Fibroblast of the aortic adventitia (primary cell): ENCODE results near the gene SPATA2L. TPM values are rescaled to one million over a fixed set of nuclear protein-coding genes. Genes with fewer than 3 reads are reported as not detected.
"Not testable (repeated sequence)": the region's sequence is repeated elsewhere in the genome, so short reads cannot be mapped to it uniquely, and the experiment has no call there.

Experiments used
- DNase-seq: peaks from one replicate; pipeline ENCODE4 v3.0.0-alpha.2; 2010; ENCODE audit warnings: low read depth
- H3K4me3 ChIP-seq: 2 replicates; pipeline ENCODE4 v1.5.1; 2011; ENCODE audit warnings: low read depth, mild to moderate bottlenecking, control low read depth, low read length, moderate library complexity
- total RNA-seq: library from RNA; depleted of rRNA; stranded (reverse); fragments of >200 nt; gene quantifications from 2 replicates; pipeline ENCODE4 v1.2.3, GENCODE V29; 2012; ENCODE audit warnings: low replicate concordance
- TF ChIP-seq, protein P1 (sequence below): IDR thresholded peaks from 2 replicates; pipeline ENCODE4 v1.5.1; 2011; ENCODE audit warnings: mild to moderate bottlenecking, low read length, control low read depth, inconsistent platforms; ENCODE audit not compliant: insufficient read depth

The SPATA2L gene
- total RNA-seq, 1 donor = 10.1 TPM

- TF ChIP-seq, protein P1, sequence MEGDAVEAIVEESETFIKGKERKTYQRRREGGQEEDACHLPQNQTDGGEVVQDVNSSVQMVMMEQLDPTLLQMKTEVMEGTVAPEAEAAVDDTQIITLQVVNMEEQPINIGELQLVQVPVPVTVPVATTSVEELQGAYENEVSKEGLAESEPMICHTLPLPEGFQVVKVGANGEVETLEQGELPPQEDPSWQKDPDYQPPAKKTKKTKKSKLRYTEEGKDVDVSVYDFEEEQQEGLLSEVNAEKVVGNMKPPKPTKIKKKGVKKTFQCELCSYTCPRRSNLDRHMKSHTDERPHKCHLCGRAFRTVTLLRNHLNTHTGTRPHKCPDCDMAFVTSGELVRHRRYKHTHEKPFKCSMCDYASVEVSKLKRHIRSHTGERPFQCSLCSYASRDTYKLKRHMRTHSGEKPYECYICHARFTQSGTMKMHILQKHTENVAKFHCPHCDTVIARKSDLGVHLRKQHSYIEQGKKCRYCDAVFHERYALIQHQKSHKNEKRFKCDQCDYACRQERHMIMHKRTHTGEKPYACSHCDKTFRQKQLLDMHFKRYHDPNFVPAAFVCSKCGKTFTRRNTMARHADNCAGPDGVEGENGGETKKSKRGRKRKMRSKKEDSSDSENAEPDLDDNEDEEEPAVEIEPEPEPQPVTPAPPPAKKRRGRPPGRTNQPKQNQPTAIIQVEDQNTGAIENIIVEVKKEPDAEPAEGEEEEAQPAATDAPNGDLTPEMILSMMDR = no peak
- no peak for DNase-seq
- H3K4me3 ChIP-seq = no peak overlapping the region
Observed at GRCh38 chr16:89697616-89698331, 3.7 kb downstream of the SPATA2L start.

DNA sequence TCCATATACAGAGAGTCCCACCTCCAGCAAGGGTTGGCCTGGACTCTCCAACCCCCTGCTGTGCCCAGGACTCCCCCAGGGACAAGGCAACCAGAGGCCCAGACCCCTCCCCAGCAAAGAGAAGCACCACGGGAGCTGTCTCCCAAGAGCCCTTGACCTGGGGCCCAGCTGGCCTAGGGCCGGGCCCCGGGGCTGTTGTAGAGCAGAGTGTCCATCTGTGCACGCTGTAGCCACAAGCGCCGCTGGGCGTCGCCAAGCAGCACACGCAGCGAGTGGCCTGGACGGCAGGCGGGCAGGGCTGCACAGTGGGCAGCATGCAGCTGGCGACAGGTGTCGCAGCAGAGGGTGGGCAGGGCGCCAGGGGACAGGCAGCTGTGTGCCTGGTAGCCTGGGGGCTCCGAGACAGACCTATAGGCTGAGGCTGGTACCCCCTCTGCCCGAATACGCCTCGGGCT is 4.3 kb downstream of the SPATA2L start:
- no peak for DNase-seq
- H3K4me3 ChIP-seq = no peak overlapping the region
- TF ChIP-seq, protein P1 = no peak

- H3K4me3 ChIP-seq = no peak overlapping the region
- TF ChIP-seq, protein P1 = no peak
- DNase-seq = no peak
Observed at GRCh38 chr16:89696670-89697128, 4.8 kb downstream of the SPATA2L start.

GRCh38 chr16:89695875-89696669 is 5.4 kb downstream of the SPATA2L start:
- TF ChIP-seq, protein P1 = no peak
- H3K4me3 ChIP-seq = no peak overlapping the region
- no peak for DNase-seq

- no peak for DNase-seq
- TF ChIP-seq, protein P1 = no peak
Observed at GRCh38 chr16:89695086-89695874, 6.2 kb downstream of the SPATA2L start.

GRCh38 chr16:89694784-89695085 is 6.8 kb downstream of the SPATA2L start:
- not testable (repeated sequence) for DNase-seq, H3K4me3 ChIP-seq

More at GRCh38 chr16:89695086-89695874, 6.2 kb downstream of the SPATA2L start:
- no peak overlapping the region for H3K4me3 ChIP-seq
